Epithelial cell of prostate (primary cell): ENCODE measurements around the gene SLC9A7.

Experiments
- DNase-seq: peaks from one replicate; pipeline ENCODE4 v3.0.0-alpha.2; 2011; ENCODE audit warnings: low read depth, low spot score
- H3K27ac ChIP-seq: fragments of 450-650 bp; 2 replicates; pipeline ENCODE4 v1.5.1; 2017; ENCODE audit warnings: mild to moderate bottlenecking

The SLC9A7 gene

GRCh38 chrX:46662188-46662958, 96.5 kb downstream of the SLC9A7 start:
- no peak for DNase-seq
- no peak overlapping the region for H3K27ac ChIP-seq

DNA sequence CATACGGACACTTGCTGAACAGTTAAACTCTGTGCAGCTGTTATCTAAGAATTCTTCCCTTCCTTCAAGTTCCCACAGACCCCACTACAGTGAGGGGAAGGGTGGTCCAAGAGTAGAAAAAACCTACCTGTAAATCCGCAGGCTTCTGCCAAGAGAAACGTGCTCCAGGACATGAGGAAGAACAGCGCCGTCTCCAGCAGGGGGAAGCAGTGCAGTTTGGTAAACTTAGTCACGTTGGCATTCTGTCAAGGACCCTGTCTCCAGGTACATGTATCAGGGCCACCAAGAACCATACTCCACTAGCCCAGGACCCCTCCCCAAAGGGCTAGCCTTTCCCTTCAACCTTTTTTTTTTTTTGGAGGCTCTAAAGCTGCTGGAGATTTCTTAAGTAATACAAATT, 105.4 kb downstream of the SLC9A7 start:
- no peak overlapping the region for H3K27ac ChIP-seq
- no peak for DNase-seq

- H3K27ac ChIP-seq, result no peak overlapping the region
- DNase-seq, result no peak
These were observed 109.3 kb downstream of the SLC9A7 start for GRCh38 chrX:46649421-46650260.

GRCh38 chrX:46648660-46649059, 110.3 kb downstream of the SLC9A7 start:
- no peak for DNase-seq
- no peak overlapping the region for H3K27ac ChIP-seq

GRCh38 chrX:46647251-46647650, 111.7 kb downstream of the SLC9A7 start:
- no peak overlapping the region for H3K27ac ChIP-seq

GRCh38 chrX:46645614-46646013, 113.3 kb downstream of the SLC9A7 start:
- no peak for DNase-seq
- H3K27ac ChIP-seq, result no peak overlapping the region

More at GRCh38 chrX:46647251-46647650, 111.7 kb downstream of the SLC9A7 start:
- no peak for DNase-seq

GRCh38 chrX:46643636-46644035, 115.3 kb downstream of the SLC9A7 start:
- H3K27ac ChIP-seq, result no peak overlapping the region
- DNase-seq, result no peak

DNA sequence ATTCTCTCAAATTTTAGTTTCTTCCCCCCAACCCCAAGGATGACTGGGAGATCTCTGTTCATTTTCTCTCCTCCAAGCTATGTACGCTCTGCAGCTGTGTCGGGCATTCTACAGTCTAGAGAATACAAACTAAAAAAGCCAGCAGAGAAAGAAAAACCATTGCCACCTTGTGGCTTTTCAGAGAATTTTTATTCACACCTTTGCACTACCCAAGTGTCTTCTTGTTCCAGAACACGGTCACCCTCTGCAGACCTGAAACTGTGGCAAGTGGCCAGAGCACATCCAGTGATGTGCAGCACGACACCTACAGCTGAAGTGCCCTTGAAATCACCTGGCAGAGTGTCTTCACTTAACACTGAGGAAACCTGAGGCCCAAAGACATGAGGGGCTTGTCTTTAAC, 116.8 kb downstream of the SLC9A7 start:
- no peak overlapping the region for H3K27ac ChIP-seq
- no peak for DNase-seq

- no peak overlapping the region for H3K27ac ChIP-seq
- DNase-seq, result no peak
These were observed 121.0 kb downstream of the SLC9A7 start for GRCh38 chrX:46637938-46638337.

DNA sequence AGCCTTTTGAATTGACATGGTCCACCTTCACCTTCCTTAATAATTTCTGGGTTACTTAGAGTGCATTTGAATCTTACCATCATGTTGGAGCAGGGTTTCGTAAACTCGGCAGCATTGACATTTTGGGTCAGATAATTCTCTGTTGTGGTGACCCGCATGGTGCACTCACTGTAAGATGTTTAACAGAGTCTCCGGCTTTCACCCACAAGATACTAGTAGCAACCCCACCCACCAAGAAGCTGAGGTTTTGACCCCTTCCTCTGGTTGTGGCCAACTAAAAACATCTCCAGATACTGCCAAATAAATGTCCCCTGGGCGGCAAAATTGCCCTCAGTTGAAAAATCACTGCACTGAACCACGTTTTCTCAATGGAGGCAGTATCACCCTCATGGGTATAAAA, 122.7 kb downstream of the SLC9A7 start:
- no peak overlapping the region for H3K27ac ChIP-seq
- DNase-seq, result no peak

DNA sequence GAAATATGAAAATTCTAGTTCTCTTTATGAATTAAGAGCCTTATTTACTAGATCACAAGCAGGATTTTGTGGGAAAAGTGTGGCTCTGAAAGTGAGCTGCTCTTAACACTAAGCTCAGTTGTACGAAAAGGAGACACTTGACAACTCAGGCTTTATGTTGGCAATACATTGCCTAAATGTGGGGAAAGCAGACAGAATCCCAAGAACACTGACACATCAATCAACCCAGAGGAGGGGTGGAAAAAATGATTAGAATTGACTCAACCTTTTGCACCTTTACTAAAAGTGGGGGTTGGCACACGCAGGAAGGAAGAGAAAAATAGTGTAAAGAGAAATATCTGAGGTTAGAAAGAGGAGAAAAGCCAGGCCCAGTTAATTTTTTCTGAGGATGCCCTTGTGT, 123.7 kb downstream of the SLC9A7 start:
- no peak overlapping the region for H3K27ac ChIP-seq
- no peak for DNase-seq

- DNase-seq, result no peak
- H3K27ac ChIP-seq, result no peak overlapping the region
These were observed 124.3 kb downstream of the SLC9A7 start for GRCh38 chrX:46634577-46634976.

GRCh38 chrX:46630141-46630540, 128.8 kb downstream of the SLC9A7 start:
- no peak for DNase-seq
- H3K27ac ChIP-seq, result no peak overlapping the region

GRCh38 chrX:46628460-46629371, 130.2 kb downstream of the SLC9A7 start:
- H3K27ac ChIP-seq, result no peak overlapping the region
- DNase-seq, result no peak

DNA sequence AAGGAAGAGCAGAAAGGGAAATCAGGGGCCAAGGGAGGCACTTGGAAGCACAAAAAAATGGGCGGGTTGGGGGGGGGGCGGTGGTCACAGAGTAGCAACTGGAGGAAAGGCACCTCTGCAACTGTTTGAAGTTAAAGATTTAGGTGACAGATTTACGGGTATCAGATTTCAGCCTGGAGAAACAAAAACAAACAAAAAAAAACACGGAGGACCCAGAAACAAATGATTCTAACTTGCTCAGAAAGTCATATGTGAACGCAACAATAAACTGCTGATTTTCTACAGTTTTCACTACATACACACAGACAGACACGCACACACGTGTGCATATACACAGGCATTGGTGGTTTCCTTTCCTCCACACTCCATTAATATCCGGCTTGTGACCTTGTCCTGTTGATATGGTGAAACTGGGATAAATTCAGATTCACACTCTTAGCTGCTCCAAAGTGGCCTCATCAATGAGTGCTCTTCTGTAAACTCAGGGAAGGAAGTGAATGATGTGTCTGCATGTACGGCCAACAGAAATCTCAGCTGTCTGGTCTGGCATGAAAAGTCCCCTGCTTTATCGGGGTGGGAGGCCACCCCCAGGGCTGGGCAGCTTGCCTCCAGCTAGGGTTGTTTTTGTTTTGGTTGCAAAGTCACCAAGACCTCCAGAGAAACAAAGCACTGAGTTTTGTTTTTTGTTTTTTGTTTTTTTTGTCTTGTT, 131.1 kb downstream of the SLC9A7 start:
- no peak overlapping the region for H3K27ac ChIP-seq
- no peak for DNase-seq

- H3K27ac ChIP-seq, result no peak overlapping the region
- no peak for DNase-seq
These were observed 131.9 kb downstream of the SLC9A7 start for GRCh38 chrX:46627062-46627461.

DNA sequence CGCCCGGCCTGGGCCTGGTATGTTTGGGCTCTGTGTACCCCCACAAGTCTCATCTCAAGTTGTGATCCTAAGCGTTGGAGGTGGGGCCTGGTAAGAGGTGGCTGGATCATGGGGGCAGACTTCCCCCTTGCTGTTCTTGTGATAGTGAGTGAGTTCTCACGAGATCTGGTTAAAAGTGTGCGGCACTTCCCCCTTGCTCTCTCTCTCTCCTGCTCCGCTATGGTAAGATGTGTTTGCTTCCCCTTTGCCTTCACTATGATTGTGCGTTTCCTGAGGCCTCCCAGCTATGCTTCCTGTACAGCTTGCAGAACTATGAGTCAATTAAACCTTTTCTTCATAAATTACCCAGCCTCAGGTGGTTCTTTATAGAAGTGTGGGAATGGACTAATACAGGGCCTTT, 132.4 kb downstream of the SLC9A7 start:
- no peak for DNase-seq

GRCh38 chrX:46624090-46624786, 134.7 kb downstream of the SLC9A7 start:
- H3K27ac ChIP-seq, result no peak overlapping the region
- DNase-seq, result no peak

More for the DNA sequence above, 132.4 kb downstream of the SLC9A7 start:
- H3K27ac ChIP-seq, result no peak overlapping the region

DNA sequence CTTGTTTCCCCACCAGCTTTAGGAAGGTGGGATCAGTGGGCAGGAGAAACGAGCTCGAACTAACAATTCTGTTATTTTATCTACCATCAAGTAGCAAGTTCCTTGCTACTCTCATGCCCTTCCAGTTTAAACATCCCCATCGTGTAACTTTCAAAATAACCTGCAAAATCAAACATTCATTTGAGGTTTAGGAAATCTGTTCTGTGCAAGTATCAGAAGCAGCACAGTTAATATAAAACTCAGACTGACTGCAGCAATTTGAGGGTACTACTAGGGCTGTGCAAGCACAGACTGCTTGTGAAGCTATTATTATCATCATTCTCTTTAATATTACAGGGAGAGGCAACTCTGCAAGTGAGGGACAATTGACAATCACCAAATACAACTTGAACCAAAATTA, 137.3 kb downstream of the SLC9A7 start:
- no peak for DNase-seq
- no peak overlapping the region for H3K27ac ChIP-seq
